ENCODE measurements around the gene SRI.

The SRI gene

DNA sequence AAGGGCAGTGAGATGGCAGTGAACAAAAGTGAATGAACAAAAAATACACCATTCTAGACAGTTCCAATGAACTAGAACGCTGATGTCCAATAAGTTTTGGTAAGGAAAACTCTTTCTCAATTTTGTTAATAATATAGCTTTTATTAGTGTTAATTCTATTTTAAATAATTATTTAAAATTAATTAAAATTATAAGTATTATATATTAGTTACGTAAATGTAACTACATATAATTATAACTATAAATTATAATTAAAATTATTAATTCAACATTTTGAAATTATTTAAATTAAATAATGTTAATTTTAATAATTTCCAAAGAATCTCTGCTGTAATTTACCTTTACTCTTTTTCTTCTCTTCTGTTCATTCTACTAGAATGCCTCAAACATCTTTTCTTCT, 5.4 kb downstream of the SRI start:
- Histone ChIP-seq H3K4me3 (replicated peaks; ENCODE audit: low read depth, low read length) (no peak overlapping the region), H3K36me3 (ENCODE audit: control insufficient read depth, insufficient read depth, low read length) (peaks cover 14% of the 10 kb centered on the region), H3K27me3 (replicated peaks; ENCODE audit: control insufficient read depth, insufficient read depth, low read length) (no peaks in the 10 kb centered on the region)
- TF ChIP-seq, protein P1, sequence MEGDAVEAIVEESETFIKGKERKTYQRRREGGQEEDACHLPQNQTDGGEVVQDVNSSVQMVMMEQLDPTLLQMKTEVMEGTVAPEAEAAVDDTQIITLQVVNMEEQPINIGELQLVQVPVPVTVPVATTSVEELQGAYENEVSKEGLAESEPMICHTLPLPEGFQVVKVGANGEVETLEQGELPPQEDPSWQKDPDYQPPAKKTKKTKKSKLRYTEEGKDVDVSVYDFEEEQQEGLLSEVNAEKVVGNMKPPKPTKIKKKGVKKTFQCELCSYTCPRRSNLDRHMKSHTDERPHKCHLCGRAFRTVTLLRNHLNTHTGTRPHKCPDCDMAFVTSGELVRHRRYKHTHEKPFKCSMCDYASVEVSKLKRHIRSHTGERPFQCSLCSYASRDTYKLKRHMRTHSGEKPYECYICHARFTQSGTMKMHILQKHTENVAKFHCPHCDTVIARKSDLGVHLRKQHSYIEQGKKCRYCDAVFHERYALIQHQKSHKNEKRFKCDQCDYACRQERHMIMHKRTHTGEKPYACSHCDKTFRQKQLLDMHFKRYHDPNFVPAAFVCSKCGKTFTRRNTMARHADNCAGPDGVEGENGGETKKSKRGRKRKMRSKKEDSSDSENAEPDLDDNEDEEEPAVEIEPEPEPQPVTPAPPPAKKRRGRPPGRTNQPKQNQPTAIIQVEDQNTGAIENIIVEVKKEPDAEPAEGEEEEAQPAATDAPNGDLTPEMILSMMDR (IDR thresholded peaks at IDR 0.05; ENCODE audit: insufficient read depth, low read length, poor library complexity, severe bottlenecking), result no peak
- no peak for DNase-seq (ENCODE audit: extremely low read depth, insufficient read length)

DNA sequence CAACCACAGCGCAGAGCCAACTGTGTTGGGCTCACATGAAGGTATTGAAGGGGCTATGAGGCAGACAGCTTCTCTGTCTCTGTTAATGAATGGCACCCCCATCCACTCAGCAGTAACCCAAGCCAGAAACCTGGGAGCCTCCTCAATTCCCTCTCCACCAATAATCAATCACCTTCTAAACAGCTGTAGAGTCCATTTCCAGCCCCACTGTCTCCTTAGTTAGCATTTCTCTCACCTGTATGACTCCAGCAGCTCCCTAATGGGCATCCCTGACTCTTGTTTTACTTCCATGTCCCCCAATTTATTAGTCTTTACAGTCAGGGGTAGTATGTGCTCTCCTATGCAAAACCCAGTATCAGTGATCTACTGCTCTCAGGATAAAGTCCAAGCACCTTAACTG, 6.9 kb downstream of the SRI start:
- Histone ChIP-seq H3K27me3 (replicated peaks; ENCODE audit: control insufficient read depth, insufficient read depth, low read length) (no peaks in the 10 kb centered on the region), H3K36me3 (ENCODE audit: control insufficient read depth, insufficient read depth, low read length) (peaks cover 16% of the 10 kb centered on the region), H3K4me3 (replicated peaks; ENCODE audit: low read depth, low read length) (no peak overlapping the region)
- DNase-seq (ENCODE audit: extremely low read depth, insufficient read length), result no peak
- TF ChIP-seq, protein P1 (IDR thresholded peaks at IDR 0.05; ENCODE audit: insufficient read depth, low read length, poor library complexity, severe bottlenecking), result no peak

DNA sequence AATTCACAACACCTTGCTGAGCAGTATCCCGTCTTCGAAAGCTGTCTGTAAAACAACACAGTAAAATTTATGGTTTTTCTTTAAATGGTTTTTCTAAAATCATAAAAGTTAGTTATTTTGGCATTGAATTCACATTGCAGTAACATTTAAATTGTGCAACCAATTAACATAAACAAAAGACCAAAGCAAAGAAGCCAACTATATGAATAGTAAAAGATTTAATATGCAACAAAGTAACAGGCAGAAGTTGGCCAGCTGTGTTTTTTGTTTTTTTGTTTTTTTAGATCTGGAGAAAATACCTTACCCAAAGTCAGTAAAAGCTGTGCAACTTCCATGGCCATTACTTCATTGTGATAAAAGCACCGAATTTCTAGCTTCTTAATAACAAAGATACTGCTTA, 11.3 kb downstream of the SRI start:
- no peak for DNase-seq (ENCODE audit: extremely low read depth, insufficient read length)
- H3K4me3 ChIP-seq (replicated peaks; ENCODE audit: low read depth, low read length), result no peak overlapping the region
- TF ChIP-seq, protein P1 (IDR thresholded peaks at IDR 0.05; ENCODE audit: insufficient read depth, low read length, poor library complexity, severe bottlenecking), result no peak
- no peaks in the 10 kb centered on the region for H3K27me3 ChIP-seq (replicated peaks; ENCODE audit: control insufficient read depth, insufficient read depth, low read length)
- peaks cover 8% of the 10 kb centered on the region for H3K36me3 ChIP-seq (ENCODE audit: control insufficient read depth, insufficient read depth, low read length)

DNA sequence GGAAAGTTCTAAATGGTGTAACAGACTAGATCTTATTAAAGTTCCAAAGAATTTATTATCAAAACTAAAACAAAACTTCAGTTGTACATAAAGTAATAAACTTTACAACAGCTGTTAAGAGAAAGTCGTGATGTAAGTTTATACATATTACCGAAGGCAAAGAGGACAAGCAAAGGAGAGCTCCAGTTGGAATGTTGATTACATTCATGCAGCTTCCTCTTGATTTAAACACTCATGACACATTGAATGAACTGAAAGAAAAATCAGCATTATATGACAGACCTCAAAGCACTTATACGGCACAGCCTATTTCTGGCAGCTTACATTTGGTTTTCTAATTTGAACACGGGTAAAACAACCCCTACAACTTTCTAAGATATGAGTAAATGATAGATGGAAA, 13.6 kb downstream of the SRI start:
- TF ChIP-seq, protein P1 (IDR thresholded peaks at IDR 0.05; ENCODE audit: insufficient read depth, low read length, poor library complexity, severe bottlenecking), result no peak
- Histone ChIP-seq H3K36me3 (ENCODE audit: control insufficient read depth, insufficient read depth, low read length) (peaks cover 11% of the 10 kb centered on the region), H3K27me3 (replicated peaks; ENCODE audit: control insufficient read depth, insufficient read depth, low read length) (no peaks in the 10 kb centered on the region), H3K4me3 (replicated peaks; ENCODE audit: low read depth, low read length) (no peak overlapping the region)
- no peak for DNase-seq (ENCODE audit: extremely low read depth, insufficient read length)

DNA sequence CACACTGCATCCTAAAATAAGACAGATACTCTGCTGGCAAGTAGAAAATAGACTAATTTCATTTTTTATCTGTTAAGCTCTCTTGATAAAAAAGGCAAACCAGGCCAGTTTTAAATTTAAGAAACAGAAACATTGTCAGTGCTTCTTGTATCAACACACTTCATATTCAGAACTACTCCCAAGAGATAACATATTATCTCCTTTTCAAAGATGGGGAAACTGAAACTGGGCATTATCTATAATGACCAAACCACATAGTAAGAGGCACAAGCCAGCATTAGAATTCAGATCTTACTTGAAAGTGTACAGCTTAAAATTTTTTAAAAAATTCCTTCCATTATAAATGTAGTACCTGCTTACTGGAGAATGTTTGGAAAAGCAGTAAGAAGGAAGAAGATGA, 14.7 kb downstream of the SRI start:
- DNase-seq (ENCODE audit: extremely low read depth, insufficient read length), result no peak
- H3K4me3 ChIP-seq (replicated peaks; ENCODE audit: low read depth, low read length), result no peak overlapping the region
- no peaks in the 10 kb centered on the region for H3K27me3 ChIP-seq (replicated peaks; ENCODE audit: control insufficient read depth, insufficient read depth, low read length)
- peaks cover 11% of the 10 kb centered on the region for H3K36me3 ChIP-seq (ENCODE audit: control insufficient read depth, insufficient read depth, low read length)
- TF ChIP-seq, protein P1 (IDR thresholded peaks at IDR 0.05; ENCODE audit: insufficient read depth, low read length, poor library complexity, severe bottlenecking), result no peak

DNA sequence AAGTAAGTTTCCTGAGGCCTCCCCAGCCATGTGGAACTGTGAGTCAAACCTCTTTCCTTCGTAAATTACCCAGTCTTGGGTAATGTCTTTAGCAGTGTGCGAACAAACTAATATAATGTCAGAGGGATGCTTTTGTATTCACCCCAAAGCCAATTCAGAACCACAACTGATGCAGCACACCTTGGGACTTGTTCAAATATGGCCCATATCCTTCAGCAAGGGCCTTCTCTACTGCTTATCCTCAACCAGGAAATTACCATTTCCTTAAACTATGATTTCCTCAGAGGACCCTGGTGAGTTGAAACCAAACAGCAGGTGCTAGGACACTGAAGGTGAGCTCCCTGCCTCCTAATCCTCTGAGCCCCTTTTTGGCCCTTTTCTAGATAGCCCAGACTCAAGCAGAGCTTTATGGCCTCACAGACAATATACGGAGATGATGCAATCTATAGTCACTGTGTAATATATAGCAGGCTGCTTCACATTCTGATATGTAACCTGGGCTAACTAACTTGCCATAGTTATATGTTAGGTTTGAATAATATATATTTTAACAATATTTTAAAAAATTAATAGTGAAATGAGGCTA, 15.2 kb downstream of the SRI start:
- H3K27me3 ChIP-seq (replicated peaks; ENCODE audit: control insufficient read depth, insufficient read depth, low read length), result no peaks in the 10 kb centered on the region

More for the DNA sequence above, 15.2 kb downstream of the SRI start:
- DNase-seq (ENCODE audit: extremely low read depth, insufficient read length), result no peak
- Histone ChIP-seq H3K36me3 (ENCODE audit: control insufficient read depth, insufficient read depth, low read length) (peaks cover 8% of the 10 kb centered on the region), H3K4me3 (replicated peaks; ENCODE audit: low read depth, low read length) (no peak overlapping the region)
- TF ChIP-seq, protein P1 (IDR thresholded peaks at IDR 0.05; ENCODE audit: insufficient read depth, low read length, poor library complexity, severe bottlenecking), result no peak

Data from GM06990 (cell line).